Activated CD8-positive, alpha-beta T cell treated with anti-CD3 and anti-CD28 coated beads for 36 hours (primary cell): ENCODE measurements around the gene FMOD. TPM values are rescaled to one million over a fixed set of nuclear protein-coding genes. Genes with fewer than 3 reads are reported as not detected.
"Not testable (repeated sequence)": the region's sequence is repeated elsewhere in the genome, so short reads cannot be mapped to it uniquely, and the experiment has no call there.

Experiments used
- ATAC-seq: fragments of 200-7000 bp; cut with Tn5 transposase; one replicate; pipeline ENCODE4 v1.10.0; 2021; ENCODE audit warnings: mild to moderate bottlenecking, moderate library complexity
- CTCF ChIA-PET: fragments of 350-600 bp; sonication (Branson Sonifier 250); formaldehyde crosslinking; loops from one replicate; lab custom pipeline; 2021; ENCODE audit warnings: antibody characterized with exemption; lab: Charles Lee
- POLR2A ChIA-PET: fragments of 350-600 bp; sonication (Branson Sonifier 250); formaldehyde crosslinking; loops from one replicate; lab custom pipeline; 2021; ENCODE audit warnings: antibody characterized with exemption; lab: Charles Lee
- DNase-seq: peaks from one replicate; pipeline ENCODE4 v3.0.0-alpha.2; 2020
- H3K27ac Mint-ChIP-seq: one replicate; pipeline ENCODE4 v1.8.0; 2021; ENCODE audit warnings: mild to moderate bottlenecking, mixed read lengths
- H3K27me3 Mint-ChIP-seq: one replicate; pipeline ENCODE4 v1.8.0; 2021; ENCODE audit warnings: mixed read lengths
- H3K36me3 Mint-ChIP-seq: one replicate; pipeline ENCODE4 v1.8.0; 2021; ENCODE audit warnings: low read depth, mixed read lengths
- H3K4me1 Mint-ChIP-seq: one replicate; pipeline ENCODE4 v1.8.0; 2021; ENCODE audit warnings: low read depth, mixed read lengths
- H3K4me3 Mint-ChIP-seq: one replicate; pipeline ENCODE4 v1.8.0; 2021; ENCODE audit warnings: mild to moderate bottlenecking, moderate library complexity, mixed read lengths
- H3K9me3 Mint-ChIP-seq: one replicate; pipeline ENCODE4 v1.8.0; 2021; ENCODE audit warnings: mixed read lengths
- intact Hi-C: fragments of 100-400 bp; cut with micrococcal nuclease; formaldehyde crosslinking; loops from one replicate; pipeline ENCODE4 v1.10.0; 2022
- total RNA-seq, 2 experiments: library from RNA; stranded (reverse); gene quantifications; one replicate each; pipeline ENCODE4 v1.2.3, GENCODE V29; 2021
- TF ChIP-seq, protein P1 (sequence below): fragments of 200-600 bp; IDR thresholded peaks from one replicate; pipeline ENCODE4 v1.8.0; 2022; ENCODE audit warnings: antibody characterized with exemption, mild to moderate bottlenecking

The FMOD gene
- total RNA-seq, 2 experiments from 2014 or later, result 1.4 to 2.4 TPM

DNA sequence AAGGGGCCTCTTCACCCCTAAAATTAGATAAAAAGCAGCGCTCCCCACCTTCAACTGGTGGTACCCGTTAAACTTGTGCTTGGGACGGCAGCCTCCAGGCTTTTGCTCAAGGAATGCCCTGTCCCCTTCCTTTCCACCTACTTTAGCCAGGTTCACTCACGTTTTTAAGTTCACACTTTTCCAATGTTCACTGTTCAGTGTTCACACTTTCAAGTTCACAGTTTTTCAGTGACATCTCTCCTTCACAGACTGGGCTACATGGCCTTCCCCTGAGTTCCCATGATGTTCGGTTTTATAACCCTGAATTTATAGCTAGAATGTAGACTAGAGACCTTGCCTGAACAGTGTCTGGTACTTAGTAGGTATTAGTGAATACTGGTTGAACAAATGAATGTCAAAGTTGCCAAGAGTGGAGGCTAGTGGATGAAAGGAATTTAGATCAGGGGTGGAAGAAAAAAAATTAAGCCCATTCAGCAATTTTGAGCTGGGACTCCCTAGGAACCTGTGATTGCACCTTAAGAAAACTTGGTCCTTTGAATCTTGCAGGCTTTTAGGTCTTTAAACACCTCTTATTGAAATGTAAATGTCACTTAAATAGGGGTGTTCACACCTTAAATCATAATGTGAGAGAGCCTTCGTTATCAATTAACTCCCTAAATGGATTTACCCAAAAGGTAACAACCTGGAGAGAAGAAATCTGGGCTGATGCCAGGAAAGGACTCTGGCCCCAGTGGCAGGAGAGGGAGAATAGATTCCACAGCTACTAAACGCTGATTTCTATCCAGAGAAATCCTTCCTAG, 33.3 kb downstream of the FMOD start:
- TF ChIP-seq, protein P1, sequence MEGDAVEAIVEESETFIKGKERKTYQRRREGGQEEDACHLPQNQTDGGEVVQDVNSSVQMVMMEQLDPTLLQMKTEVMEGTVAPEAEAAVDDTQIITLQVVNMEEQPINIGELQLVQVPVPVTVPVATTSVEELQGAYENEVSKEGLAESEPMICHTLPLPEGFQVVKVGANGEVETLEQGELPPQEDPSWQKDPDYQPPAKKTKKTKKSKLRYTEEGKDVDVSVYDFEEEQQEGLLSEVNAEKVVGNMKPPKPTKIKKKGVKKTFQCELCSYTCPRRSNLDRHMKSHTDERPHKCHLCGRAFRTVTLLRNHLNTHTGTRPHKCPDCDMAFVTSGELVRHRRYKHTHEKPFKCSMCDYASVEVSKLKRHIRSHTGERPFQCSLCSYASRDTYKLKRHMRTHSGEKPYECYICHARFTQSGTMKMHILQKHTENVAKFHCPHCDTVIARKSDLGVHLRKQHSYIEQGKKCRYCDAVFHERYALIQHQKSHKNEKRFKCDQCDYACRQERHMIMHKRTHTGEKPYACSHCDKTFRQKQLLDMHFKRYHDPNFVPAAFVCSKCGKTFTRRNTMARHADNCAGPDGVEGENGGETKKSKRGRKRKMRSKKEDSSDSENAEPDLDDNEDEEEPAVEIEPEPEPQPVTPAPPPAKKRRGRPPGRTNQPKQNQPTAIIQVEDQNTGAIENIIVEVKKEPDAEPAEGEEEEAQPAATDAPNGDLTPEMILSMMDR, result no peak
- no peaks in the 10 kb centered on the region for H3K27me3 Mint-ChIP-seq
- POLR2A ChIA-PET, result interaction anchor here (0.6 to 3.7 kb wide), 5 partner anchors 9 to 101 kb away, joined by 3 to 17 read pairs (median 10); partner anchors contain the start of gene BTG2
- intact Hi-C loops, result no loop called here
- peaks cover 52% of the 10 kb centered on the region for H3K4me1 Mint-ChIP-seq
- peak overlapping the region; percentile 5 for H3K27ac Mint-ChIP-seq
- peaks cover 12% of the 10 kb centered on the region for H3K36me3 Mint-ChIP-seq
- H3K9me3 Mint-ChIP-seq, result peaks cover 2% of the 10 kb centered on the region
- ATAC-seq, result no peak
- no peak overlapping the region for H3K4me3 Mint-ChIP-seq
- DNase-seq, result no peak
- CTCF ChIA-PET, result interaction anchor here (1.0 to 13.0 kb wide), 5 partner anchors 10 to 48 kb away, joined by 3 to 273 read pairs (median 4); partner anchors contain the start of gene BTG2

DNA sequence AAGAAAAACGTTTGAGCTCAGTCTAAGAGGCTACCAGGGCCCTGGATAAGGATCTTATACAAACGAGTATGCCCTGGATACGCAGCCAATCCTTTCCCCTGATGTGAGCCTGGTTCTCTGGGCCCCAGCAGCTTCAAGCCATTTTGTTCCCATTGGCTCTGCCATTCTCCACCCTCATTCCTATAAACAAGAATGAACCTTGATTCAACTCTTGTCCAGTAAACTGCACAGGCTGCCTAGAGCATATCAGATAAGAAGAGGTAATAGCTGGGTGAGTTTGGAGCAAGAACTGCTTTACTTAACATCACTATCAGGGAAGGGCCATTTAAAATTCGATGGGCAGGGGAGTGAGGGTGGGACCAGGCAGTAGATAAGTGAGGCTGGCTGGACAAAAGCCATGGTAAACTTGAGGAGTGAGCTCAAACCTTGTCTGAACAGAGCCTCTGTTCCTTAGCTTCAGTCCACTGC, 34.3 kb downstream of the FMOD start:
- no peak overlapping the region for H3K27ac Mint-ChIP-seq
- TF ChIP-seq, protein P1, result no peak
- no peak for DNase-seq
- POLR2A ChIA-PET, result interaction anchor here (1.0 to 3.7 kb wide), 5 partner anchors 8 to 27 kb away, joined by 4 to 17 read pairs (median 10); partner anchors contain the start of gene BTG2
- CTCF ChIA-PET, result interaction anchor here (0.6 to 13.0 kb wide), 6 partner anchors 9 to 386 kb away, joined by 3 to 273 read pairs (median 4); partner anchors contain the start of gene BTG2
- H3K27me3 Mint-ChIP-seq, result no peaks in the 10 kb centered on the region
- H3K4me3 Mint-ChIP-seq, result no peak overlapping the region
- H3K9me3 Mint-ChIP-seq, result peaks cover 2% of the 10 kb centered on the region
- ATAC-seq, result no peak
- peaks cover 44% of the 10 kb centered on the region for H3K4me1 Mint-ChIP-seq
- intact Hi-C loops, result no loop called here
- H3K36me3 Mint-ChIP-seq, result peaks cover 12% of the 10 kb centered on the region

DNA sequence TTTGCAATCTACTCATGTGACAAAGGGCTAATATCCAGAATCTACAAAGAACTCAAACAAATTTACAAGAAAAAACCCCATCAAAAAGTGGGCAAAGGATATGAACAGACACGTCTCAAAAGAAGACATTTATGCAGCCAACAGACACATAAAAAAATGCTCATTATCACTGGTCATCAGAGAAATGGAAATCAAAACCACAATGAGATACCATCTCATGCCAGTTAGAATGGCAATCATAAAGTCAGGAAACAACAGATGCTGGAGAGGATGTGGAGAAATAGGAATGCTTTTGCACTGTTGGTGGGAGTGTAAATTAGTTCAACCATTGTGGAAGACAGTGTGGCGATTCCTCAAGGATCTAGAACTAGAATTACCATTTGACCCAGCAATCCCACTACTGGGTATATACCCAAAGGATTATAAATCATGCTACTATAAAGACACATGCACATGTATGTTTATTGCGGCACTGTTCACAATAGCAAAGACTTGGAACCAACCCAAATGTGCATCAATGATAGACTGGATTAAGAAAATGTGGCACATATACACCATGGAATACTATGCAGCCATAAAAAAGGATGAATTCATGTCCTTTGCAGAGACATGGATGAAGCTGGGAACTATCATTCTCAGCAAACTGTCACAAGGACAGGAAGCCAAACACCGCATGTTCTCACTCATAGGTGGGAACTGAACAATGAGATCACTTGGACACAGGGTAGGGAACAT, 36.7 kb downstream of the FMOD start:
- CTCF ChIA-PET, result interaction anchor here (9.7 kb wide), 1 partner anchor 44 kb away, joined by 237 read pairs; no protein-coding TSS in a partner anchor
- POLR2A ChIA-PET, H3K27me3 Mint-ChIP-seq, intact Hi-C loops, ATAC-seq, DNase-seq, H3K9me3 Mint-ChIP-seq, H3K4me3 Mint-ChIP-seq: not testable (repeated sequence)
- Mint-ChIP-seq H3K36me3 (peaks cover 30% of the 10 kb centered on the region), H3K27ac (peak overlapping the region; percentile 25), H3K4me1 (peaks cover 43% of the 10 kb centered on the region)

DNA sequence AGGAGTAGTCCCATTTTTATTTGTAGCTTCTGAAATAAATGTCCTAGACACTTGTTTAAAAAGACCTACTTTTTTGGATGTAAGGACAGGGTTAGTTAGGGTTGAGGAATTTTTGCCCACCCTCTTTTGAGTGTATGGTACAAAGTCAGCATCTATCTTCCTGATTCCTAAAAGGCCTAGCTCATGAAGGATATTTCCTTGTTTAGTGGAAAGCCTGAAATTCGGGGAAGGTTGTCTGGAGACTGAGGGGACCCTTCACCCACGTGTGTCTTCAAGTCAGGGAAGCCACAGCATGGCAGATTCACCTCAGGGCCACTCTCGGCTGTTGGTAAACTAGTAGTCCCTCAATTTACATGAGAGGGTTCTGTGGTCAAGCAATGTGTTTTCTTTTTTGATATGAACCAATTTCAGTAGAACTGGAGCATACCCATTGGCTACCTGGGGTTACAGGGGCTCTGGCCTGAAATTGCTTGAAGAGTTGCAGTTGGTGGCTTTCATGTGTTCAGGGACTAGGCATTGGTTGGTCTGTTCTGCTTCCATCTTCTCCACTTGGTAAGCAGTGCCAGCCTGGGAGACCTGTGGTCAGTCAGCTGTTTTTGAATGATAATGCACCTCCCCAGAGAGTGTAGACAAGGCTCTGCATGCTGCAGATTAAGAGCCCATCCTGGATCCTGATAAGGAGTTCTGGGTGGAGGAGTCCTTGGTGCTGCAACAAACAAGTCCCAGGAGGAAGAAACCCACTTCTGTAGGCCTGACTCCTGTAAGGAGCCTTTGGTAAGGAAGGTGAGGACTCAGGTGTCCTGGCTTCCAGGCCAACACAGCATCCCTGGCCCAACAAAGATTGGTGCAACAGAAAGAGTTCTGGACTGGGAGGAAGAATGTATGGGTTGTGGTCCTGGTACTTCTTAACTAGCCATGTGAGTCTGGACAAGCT, 39.3 kb downstream of the FMOD start:
- TF ChIP-seq, protein P1, result no peak
- Mint-ChIP-seq H3K27ac (peak overlapping the region; percentile 43), H3K36me3 (peaks cover 55% of the 10 kb centered on the region), H3K9me3 (peaks cover 2% of the 10 kb centered on the region), H3K27me3 (no peaks in the 10 kb centered on the region), H3K4me3 (no peak overlapping the region), H3K4me1 (peaks cover 43% of the 10 kb centered on the region)
- ChIA-PET POLR2A (interaction anchor here (8.8 to 9.3 kb wide), 2 partner anchors 12 to 20 kb away, joined by 224 to 225 read pairs; no protein-coding TSS in a partner anchor), CTCF (interaction anchor here (1.7 to 9.7 kb wide), 6 partner anchors 8 to 42 kb away, joined by 5 to 237 read pairs (median 106); no protein-coding TSS in a partner anchor)
- intact Hi-C loops, result no loop called here
- ATAC-seq (peak; percentile 2), DNase-seq (no peak)
